HCT116 (cell line): ENCODE results near the gene KLK15. TPM values are rescaled to one million over a fixed set of nuclear protein-coding genes. Genes with fewer than 3 reads are reported as not detected.

Experiments used
- ATAC-seq: fragments of 200-7000 bp; cut with Tn5 transposase; 2 replicates; pipeline ENCODE4 v1.9.1; 2020; ENCODE audit warnings: mild to moderate bottlenecking, moderate library complexity
- BruUV-seq: library from RNA; stranded (reverse); fragments of 400-500 nt; replicated peaks from 2 replicates; lab custom pipeline; 2021; lab: Mats Ljungman, UMichigan
- CTCF ChIA-PET: fragments of 300-600 bp; sonication (Branson Sonifier 250); formaldehyde crosslinking; loops from one replicate; lab custom pipeline; 2021; ENCODE audit warnings: antibody characterized with exemption; lab: Charles Lee
- POLR2A ChIA-PET: fragments of 300-600, 350-600 bp; sonication (Branson Sonifier 250); formaldehyde crosslinking; loops from one replicate; lab custom pipeline; 2021; ENCODE audit warnings: antibody characterized with exemption; lab: Charles Lee
- RAD21 ChIA-PET, 2 experiments: fragments of 300-600 bp; sonication (Branson Sonifier 250); formaldehyde crosslinking; loops; one replicate each; lab custom pipeline; 2023; ENCODE audit warnings: low total read pairs in 2 of 2; ENCODE audit not compliant: uncharacterized antibody in 2 of 2, unreplicated experiment in 2 of 2, low non-redundant PET in 1 of 2; lab: Charles Lee
- DNase-seq: peaks from one replicate; pipeline ENCODE4 v3.0.0-alpha.2; 2010; ENCODE audit warnings: low read depth, low spot score
- H2AFZ ChIP-seq: fragments of 200-600 bp; shearing (Covaris generic), sonication (generic); 2 replicates; pipeline ENCODE4 v1.6.1; 2017; ENCODE audit warnings: low read depth, mixed run types, mixed read lengths, antibody characterized with exemption, low read length; ENCODE audit not compliant: poor library complexity, severe bottlenecking
- H3K27ac ChIP-seq: 2 replicates; pipeline ENCODE4 v1.5.1; 2012; ENCODE audit warnings: low read depth, low read length
- H3K27me3 ChIP-seq: fragments of 200-600 bp; sonication (generic); 2 replicates; pipeline ENCODE4 v1.6.1; 2016; ENCODE audit warnings: mixed run types, low read length, mixed read lengths; ENCODE audit not compliant: insufficient read depth
- H3K36me3 ChIP-seq, 2 experiments: fragments of 200-500 bp in 1 of 2; fragments of 200-600 bp in 1 of 2; sonication (Bioruptor generic) in 1 of 2; sonication (generic) in 1 of 2; 2 replicates each; pipeline versions ENCODE4 v1.5.1 to v1.6.1; 2014 to 2016; ENCODE audit warnings: low read length in 2 of 2, inconsistent platforms in 1 of 2, mixed read lengths in 1 of 2, mixed run types in 1 of 2; ENCODE audit not compliant: insufficient read depth in 2 of 2, control insufficient read depth in 1 of 2
- H3K4me1 ChIP-seq, 2 experiments: fragments of 200-600 bp in 1 of 2; sonication (generic) in 1 of 2; 2 replicates each; pipeline versions ENCODE4 v1.5.1 to v1.6.1; 2012 to 2017; ENCODE audit warnings: low read length in 2 of 2, inconsistent platforms in 1 of 2, mild to moderate bottlenecking in 1 of 2, mixed read lengths in 1 of 2, mixed run types in 1 of 2, moderate library complexity in 1 of 2; ENCODE audit not compliant: insufficient read depth in 2 of 2, control insufficient read depth in 1 of 2
- H3K4me2 ChIP-seq: fragments of 200-600 bp; sonication (generic); 2 replicates; pipeline ENCODE4 v1.6.1; 2017; ENCODE audit warnings: mixed run types, low read length, mixed read lengths
- H3K4me3 ChIP-seq, 2 experiments: fragments of 200-600 bp in 1 of 2; sonication (generic) in 1 of 2; replicated peaks in 1 of 2; 2 replicates each; pipeline ENCODE4 v1.5.1; 2011 to 2016; ENCODE audit warnings: low read length in 2 of 2, control low read depth in 1 of 2, low read depth in 1 of 2, mild to moderate bottlenecking in 1 of 2, mixed read lengths in 1 of 2, mixed run types in 1 of 2
- H3K79me2 ChIP-seq: fragments of 200-600 bp; sonication (generic); 2 replicates; pipeline ENCODE4 v1.6.1; 2017; ENCODE audit warnings: mild to moderate bottlenecking, mixed run types, low read length, moderate library complexity, mixed read lengths; ENCODE audit not compliant: insufficient read depth
- H3K9ac ChIP-seq: fragments of 200-600 bp; sonication (generic); 2 replicates; pipeline ENCODE4 v1.6.1; 2016; ENCODE audit warnings: low read length, mixed read lengths
- H3K9me2 ChIP-seq: fragments of 200-600 bp; sonication (generic), shearing (Covaris generic); 2 replicates; pipeline ENCODE4 v1.6.1; 2017; ENCODE audit warnings: mixed run types, mild to moderate bottlenecking, moderate library complexity; ENCODE audit not compliant: insufficient read depth
- H3K9me3 ChIP-seq, 2 experiments: fragments of 200-500 bp in 1 of 2; fragments of 200-600 bp in 1 of 2; sonication (Bioruptor generic) in 1 of 2; sonication (generic) in 1 of 2; 2 replicates each; pipeline ENCODE4 v1.6.1; 2014 to 2017; ENCODE audit warnings: low read length in 2 of 2, mixed read lengths in 2 of 2, inconsistent platforms in 1 of 2, low read depth in 1 of 2, mild to moderate bottlenecking in 1 of 2, mixed run types in 1 of 2, moderate library complexity in 1 of 2; ENCODE audit not compliant: control insufficient read depth in 1 of 2, insufficient read depth in 1 of 2
- H4K20me1 ChIP-seq: fragments of 200-600 bp; sonication (generic), shearing (Covaris generic); 2 replicates; pipeline ENCODE4 v1.6.1; 2017; ENCODE audit warnings: mixed run types, mild to moderate bottlenecking, moderate library complexity; ENCODE audit not compliant: insufficient read depth
- ATF3 ChIP-seq: IDR thresholded peaks from 2 replicates; pipeline ENCODE4 v1.6.1; 2012
- CBX3 ChIP-seq: IDR thresholded peaks from 2 replicates; pipeline ENCODE4 v1.6.1; 2012; ENCODE audit warnings: low read depth
- EGR1 ChIP-seq: IDR thresholded peaks from 2 replicates; pipeline ENCODE4 v1.6.1; 2012; ENCODE audit warnings: low read depth
- ELF1 ChIP-seq: IDR thresholded peaks from 2 replicates; pipeline ENCODE4 v1.6.1; 2012; ENCODE audit warnings: low read depth, borderline replicate concordance
- EZH2phosphoT487 ChIP-seq: fragments of 200-600 bp; IDR thresholded peaks from 2 replicates; pipeline ENCODE4 v1.6.1; 2018; ENCODE audit warnings: antibody characterized with exemption, borderline replicate concordance
- JUND ChIP-seq: IDR thresholded peaks from 2 replicates; pipeline ENCODE4 v1.6.1; 2012
- POLR2AphosphoS5 ChIP-seq: IDR thresholded peaks from 2 replicates; pipeline ENCODE4 v1.6.1; 2011; ENCODE audit warnings: mild to moderate bottlenecking, low read depth, low read length, moderate library complexity
- RAD21 ChIP-seq: IDR thresholded peaks from 2 replicates; pipeline ENCODE4 v1.6.1; 2012; ENCODE audit warnings: low read depth, mild to moderate bottlenecking
- SRF ChIP-seq: IDR thresholded peaks from 2 replicates; pipeline ENCODE4 v1.6.1; 2012; ENCODE audit warnings: low read depth
- intact Hi-C: fragments of 100-400 bp; cut with micrococcal nuclease; formaldehyde crosslinking; loops from 2 replicates; pipeline ENCODE4 v1.10.0; 2022
- total RNA-seq: library from RNA; stranded (reverse); gene quantifications from one replicate; pipeline ENCODE4 v1.2.1, GENCODE V29; 2021; ENCODE audit not compliant: unreplicated experiment
- TF ChIP-seq, protein P1 (sequence below): IDR thresholded peaks from 2 replicates; pipeline ENCODE4 v1.6.1; 2012; ENCODE audit warnings: low read depth

Gene KLK15
- total RNA-seq, 1 experiment from 2014 or later: not detected

- TF ChIP-seq SRF: no peak
Observed at GRCh38 chr19:50858886-50859285, 25.5 kb upstream of the KLK15 start (continued).

DNA sequence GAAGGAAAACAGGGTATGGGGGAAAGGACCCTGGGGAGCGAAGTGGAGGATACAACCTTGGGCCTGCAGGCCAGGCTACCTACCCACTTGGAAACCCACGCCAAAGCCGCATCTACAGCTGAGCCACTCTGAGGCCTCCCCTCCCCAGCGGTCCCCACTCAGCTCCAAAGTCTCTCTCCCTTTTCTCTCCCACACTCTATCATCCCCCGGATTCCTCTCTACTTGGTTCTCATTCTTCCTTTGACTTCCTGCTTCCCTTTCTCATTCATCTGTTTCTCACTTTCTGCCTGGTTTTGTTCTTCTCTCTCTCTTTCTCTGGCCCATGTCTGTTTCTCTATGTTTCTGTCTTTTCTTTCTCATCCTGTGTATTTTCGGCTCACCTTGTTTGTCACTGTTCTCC, 24.0 kb upstream of the KLK15 start:
- intact Hi-C loops: no loop called here
- H3K9me3 ChIP-seq: peaks cover 0 to 11% of the 10 kb centered on the region in 2 experiments; a peak in 1 of 4 replicates
- POLR2A ChIA-PET: no interaction called here
- DNase-seq: no peak
- no TSS peak for BruUV-seq
- H3K27me3 ChIP-seq: peaks cover 29% of the 10 kb centered on the region; the same call in 1 of the 2 replicates
- no peaks in the 10 kb centered on the region for H3K9me2 ChIP-seq
- no peaks in the 10 kb centered on the region for H3K36me3 ChIP-seq
- H3K27ac ChIP-seq: no peak overlapping the region
- H4K20me1 ChIP-seq: no peaks in the 10 kb centered on the region
- H3K4me3 ChIP-seq: no peak overlapping the region
- no peak for TF ChIP-seq EZH2phosphoT487
- no peak for TF ChIP-seq EGR1
- no peak for TF ChIP-seq CBX3
- no peak for TF ChIP-seq SRF
- no peak for TF ChIP-seq JUND
- no peak for TF ChIP-seq ATF3
- TF ChIP-seq POLR2AphosphoS5: no peak
- TF ChIP-seq, protein P1, sequence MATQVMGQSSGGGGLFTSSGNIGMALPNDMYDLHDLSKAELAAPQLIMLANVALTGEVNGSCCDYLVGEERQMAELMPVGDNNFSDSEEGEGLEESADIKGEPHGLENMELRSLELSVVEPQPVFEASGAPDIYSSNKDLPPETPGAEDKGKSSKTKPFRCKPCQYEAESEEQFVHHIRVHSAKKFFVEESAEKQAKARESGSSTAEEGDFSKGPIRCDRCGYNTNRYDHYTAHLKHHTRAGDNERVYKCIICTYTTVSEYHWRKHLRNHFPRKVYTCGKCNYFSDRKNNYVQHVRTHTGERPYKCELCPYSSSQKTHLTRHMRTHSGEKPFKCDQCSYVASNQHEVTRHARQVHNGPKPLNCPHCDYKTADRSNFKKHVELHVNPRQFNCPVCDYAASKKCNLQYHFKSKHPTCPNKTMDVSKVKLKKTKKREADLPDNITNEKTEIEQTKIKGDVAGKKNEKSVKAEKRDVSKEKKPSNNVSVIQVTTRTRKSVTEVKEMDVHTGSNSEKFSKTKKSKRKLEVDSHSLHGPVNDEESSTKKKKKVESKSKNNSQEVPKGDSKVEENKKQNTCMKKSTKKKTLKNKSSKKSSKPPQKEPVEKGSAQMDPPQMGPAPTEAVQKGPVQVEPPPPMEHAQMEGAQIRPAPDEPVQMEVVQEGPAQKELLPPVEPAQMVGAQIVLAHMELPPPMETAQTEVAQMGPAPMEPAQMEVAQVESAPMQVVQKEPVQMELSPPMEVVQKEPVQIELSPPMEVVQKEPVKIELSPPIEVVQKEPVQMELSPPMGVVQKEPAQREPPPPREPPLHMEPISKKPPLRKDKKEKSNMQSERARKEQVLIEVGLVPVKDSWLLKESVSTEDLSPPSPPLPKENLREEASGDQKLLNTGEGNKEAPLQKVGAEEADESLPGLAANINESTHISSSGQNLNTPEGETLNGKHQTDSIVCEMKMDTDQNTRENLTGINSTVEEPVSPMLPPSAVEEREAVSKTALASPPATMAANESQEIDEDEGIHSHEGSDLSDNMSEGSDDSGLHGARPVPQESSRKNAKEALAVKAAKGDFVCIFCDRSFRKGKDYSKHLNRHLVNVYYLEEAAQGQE: no peak
- TF ChIP-seq RAD21: no peak
- no peak for TF ChIP-seq ELF1
- TF ChIP-seq, all 23 proteins: peak for 0
- ChIA-PET CTCF (no interaction called here), RAD21 (no interaction called here)
- H3K79me2 ChIP-seq: no peaks in the 10 kb centered on the region
- no peak overlapping the region for H3K9ac ChIP-seq
- ATAC-seq: no peak
- no peak overlapping the region for H3K4me2 ChIP-seq
- H2AFZ ChIP-seq: no peak overlapping the region
- no peaks in the 10 kb centered on the region for H3K4me1 ChIP-seq
